UCSD-AML1 (cell line): ENCODE results near the gene TPTE.
"Not testable (repeated sequence)": the region's sequence is repeated elsewhere in the genome, so short reads cannot be mapped to it uniquely, and the experiment has no call there.

ENCODE experiments used
- DNase-seq: peaks from one replicate; lab custom pipeline; 2025; ENCODE audit not compliant: unreplicated experiment; lab: John Stamatoyannopoulos, UW

TPTE gene

DNA sequence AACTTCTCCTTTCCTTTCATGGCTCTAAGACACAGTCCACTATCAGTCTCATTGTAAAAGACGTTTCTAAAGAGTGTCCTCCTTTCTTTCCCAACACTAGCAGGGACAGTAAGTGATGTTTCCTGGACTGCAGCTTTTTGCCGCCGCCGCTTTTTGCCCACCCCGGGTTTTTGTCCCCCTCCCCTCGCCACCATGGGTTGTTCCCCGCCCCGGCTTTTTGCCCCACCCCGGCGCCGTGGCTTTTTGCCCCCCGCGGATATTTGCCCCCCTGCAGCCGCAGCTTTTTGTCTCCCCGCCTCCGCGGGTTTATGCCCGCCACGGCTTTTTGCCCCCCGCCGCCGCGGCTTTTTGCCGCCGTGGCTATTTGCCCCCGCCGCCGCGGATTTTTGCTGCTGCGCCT is 95.2 kb downstream of the TPTE start:
- DNase-seq, result no peak

DNA sequence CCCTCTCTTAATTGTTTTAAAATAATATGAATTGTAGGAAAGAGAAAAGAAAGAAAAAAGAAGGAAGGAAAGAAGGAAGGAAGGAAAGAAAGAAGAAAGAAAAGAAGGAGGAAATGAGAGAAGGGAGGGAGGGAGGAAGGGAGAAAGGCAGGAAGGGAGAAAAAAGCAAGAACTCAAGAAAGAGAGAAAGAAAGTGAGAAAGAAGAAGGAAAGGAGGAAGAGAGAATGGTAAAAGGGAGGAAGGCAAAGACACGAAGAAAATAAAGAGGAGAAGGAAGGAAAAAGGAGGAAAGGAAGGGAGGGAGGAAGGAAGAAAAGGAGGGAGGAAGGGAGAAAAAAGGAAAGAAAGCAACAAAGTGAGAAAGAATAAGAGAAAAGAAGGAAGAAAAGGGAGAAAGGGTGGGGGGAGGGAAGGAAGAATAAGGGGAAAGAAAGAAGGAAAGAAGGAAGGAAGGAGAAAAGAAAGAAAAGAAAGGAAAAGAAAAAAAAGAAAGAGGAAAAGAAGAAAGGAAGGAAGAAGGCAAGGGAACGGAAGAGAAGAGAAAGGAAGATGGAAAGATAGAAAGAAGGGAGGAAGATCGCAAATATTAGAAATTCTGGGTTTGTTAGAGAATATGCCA is 95.9 kb downstream of the TPTE start:
- DNase-seq, result not testable (repeated sequence)

GRCh38 chr21:10627316-10627863 is 106.0 kb downstream of the TPTE start:
- no peak for DNase-seq

- not testable (repeated sequence) for DNase-seq
Observed at GRCh38 chr21:10629239-10629638, 107.9 kb downstream of the TPTE start.

- DNase-seq, result not testable (repeated sequence)
Observed at GRCh38 chr21:10630829-10631228, 109.4 kb downstream of the TPTE start.

- not testable (repeated sequence) for DNase-seq
Observed at GRCh38 chr21:10631316-10631715, 109.9 kb downstream of the TPTE start.

GRCh38 chr21:10638144-10638543 is 116.8 kb downstream of the TPTE start:
- not testable (repeated sequence) for DNase-seq

DNA sequence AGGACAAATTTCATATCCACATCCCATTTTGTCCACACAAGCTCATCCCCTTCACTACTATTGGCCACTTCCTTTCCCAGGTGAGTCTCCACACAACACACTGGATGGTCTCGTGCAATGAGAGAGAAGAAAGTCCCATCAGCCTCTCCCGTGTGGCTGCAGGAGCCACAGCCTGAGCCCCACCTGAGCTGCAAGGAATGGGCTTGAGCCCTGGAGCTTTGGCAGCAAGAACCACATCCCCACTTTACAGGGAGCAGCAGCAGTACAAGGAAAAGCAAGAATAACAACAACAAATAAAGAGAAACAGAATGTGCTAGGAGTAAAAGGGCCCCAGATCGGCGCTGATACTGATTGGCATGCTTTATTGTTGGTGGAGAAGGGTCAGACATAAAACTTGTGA is 117.7 kb downstream of the TPTE start:
- DNase-seq, result no peak

DNA sequence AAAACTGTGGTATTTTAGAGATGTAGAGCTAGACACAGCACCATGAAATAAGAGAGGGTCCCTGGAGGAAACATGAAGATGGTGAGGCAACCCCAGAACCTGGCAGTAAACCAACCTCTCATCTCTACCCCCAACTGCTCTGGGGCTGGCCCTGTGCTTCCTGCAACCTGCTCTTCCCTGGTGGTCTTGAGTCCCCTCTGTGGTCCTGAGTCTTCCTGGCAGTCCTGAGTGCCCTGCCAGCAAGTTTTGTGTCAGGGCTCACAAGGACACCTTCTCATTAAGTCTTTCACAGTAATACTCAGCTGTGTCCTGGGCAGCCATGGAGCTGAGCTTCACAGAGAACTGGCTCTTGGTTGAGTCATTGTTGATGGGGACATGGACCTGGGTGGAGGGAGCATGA is 118.4 kb downstream of the TPTE start:
- DNase-seq, result not testable (repeated sequence)

DNA sequence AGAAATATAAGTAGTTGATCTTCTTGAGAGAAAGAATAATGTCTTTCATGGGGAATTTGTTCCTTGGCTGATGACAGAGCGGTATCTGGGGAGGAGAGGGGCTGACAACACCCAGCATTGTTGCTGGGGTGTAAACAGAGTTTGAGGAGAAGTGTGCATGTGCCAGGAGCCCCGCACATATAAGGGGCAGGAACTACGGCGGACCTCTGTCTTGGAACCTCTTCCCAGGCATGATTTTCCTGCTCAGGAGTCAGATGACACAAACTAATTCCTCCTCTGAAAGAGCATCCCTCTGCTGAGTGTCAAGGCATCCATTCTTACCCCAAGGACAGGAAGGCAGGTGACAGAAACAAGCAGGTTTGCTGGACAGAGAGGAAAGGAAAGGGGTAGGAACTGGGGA is 119.1 kb downstream of the TPTE start:
- DNase-seq, result no peak

DNA sequence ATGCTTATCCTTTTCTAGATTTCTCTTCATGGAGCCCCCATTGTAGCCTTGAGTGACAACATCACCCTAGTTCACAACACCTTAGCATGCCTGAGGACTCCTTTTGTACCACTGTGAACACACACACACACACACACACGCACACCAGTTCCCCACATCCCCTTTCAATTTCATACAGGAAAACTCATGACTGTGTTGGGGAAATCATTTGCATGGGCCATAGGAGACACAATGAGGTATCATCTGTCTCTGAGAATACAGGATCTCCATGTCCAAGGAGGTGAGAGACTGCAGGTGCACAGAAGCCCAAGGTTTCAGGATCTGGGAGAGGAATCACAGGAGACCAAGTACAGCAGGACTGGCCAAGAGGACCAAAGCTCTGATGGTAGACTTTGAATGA is 119.7 kb downstream of the TPTE start:
- DNase-seq, result no peak

- DNase-seq, result not testable (repeated sequence)
Observed at GRCh38 chr21:10645667-10646066, 124.3 kb downstream of the TPTE start.

DNA sequence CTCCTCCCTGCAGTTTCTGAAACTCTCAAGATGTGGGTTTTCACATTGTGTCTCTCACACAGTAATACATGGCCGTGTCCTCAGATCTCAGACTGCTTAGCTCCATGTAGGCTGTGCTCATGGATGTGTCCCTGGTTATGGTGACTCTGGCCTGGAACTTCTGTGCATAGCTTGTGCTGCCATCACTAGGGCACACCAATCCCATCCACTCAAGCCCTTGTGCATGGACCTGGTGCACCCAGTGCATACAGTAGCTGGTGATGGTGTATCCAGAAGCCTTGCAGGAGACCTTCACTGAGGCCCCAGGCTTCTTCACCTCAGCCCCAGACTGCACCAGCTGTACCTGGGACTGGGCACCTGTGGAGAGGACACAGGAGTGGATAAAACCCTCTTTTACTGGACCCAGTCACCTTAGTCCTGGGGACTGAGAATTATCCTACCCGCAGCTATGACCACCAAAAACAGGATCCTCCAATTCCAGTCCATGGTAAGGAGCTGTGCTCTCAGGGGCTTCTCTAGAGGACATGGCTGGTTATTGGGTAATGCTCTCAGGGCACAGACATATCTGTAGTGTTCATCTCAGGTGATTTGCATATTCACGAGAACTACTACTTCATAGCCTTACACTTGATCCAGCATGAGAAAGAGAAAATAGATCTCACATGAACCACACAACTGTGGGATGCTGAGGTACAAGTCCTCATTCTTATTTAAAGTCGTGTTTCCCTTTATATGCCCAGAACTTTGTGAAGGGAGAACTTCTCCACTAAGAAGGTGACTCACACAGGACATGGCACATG is 128.2 kb downstream of the TPTE start:
- not testable (repeated sequence) for DNase-seq

DNA sequence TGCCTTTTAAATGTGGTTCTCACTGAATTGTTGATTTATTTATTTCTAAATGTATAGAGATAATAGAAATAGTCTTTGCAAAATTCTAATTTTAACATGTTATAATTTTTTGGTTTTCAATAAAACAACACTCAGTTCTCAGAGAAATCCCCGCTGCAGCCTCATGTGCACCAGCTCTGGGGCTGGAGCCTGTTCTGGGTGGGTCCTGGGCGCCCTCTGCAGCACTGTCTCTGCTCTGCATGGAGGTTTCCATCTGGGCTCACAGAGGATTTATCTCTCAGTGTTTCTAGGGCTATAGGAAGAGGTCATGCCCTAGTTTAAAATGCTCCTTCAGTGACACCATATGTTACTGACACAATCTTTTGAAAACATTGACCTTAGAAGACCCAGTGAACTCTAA is 128.9 kb downstream of the TPTE start:
- DNase-seq, result not testable (repeated sequence)
